Smooth muscle cell (in vitro differentiated cells): ENCODE results near the gene DPYD. TPM values are rescaled to one million over a fixed set of nuclear protein-coding genes. Genes with fewer than 3 reads are reported as not detected.

Experiments
- DNase-seq: peaks from one replicate; lab custom pipeline; 2025; ENCODE audit not compliant: unreplicated experiment; lab: John Stamatoyannopoulos, UW
- H2AFZ ChIP-seq: fragments of 200-600 bp; sonication (generic); 2 replicates; pipeline ENCODE4 v1.6.0; 2016; ENCODE audit warnings: antibody characterized with exemption, low read depth, mild to moderate bottlenecking
- H3F3A ChIP-seq: fragments of 200-600 bp; sonication (generic); 2 replicates; pipeline ENCODE4 v1.6.0; 2017; ENCODE audit warnings: antibody characterized with exemption, low read depth
- H3K27ac ChIP-seq: fragments of 200-600 bp; sonication (generic); 2 replicates; pipeline ENCODE4 v1.5.1; 2016; ENCODE audit warnings: low read depth, mild to moderate bottlenecking
- H3K27me3 ChIP-seq: fragments of 200-600 bp; sonication (generic); 2 replicates; pipeline ENCODE4 v1.6.1; 2016; ENCODE audit warnings: low read depth, mild to moderate bottlenecking
- H3K36me3 ChIP-seq: fragments of 200-600 bp; sonication (generic); 2 replicates; pipeline ENCODE4 v1.5.1; 2016; ENCODE audit warnings: low read depth
- H3K4me1 ChIP-seq: fragments of 200-600 bp; sonication (generic); 2 replicates; pipeline ENCODE4 v1.5.1; 2016; ENCODE audit warnings: low read depth
- H3K4me2 ChIP-seq: fragments of 200-600 bp; sonication (generic); 2 replicates; pipeline ENCODE4 v1.6.0; 2016; ENCODE audit warnings: mild to moderate bottlenecking
- H3K4me3 ChIP-seq: fragments of 200-600 bp; sonication (generic); 2 replicates; pipeline ENCODE4 v1.5.1; 2016; ENCODE audit warnings: mild to moderate bottlenecking
- H3K79me2 ChIP-seq: fragments of 200-600 bp; sonication (generic); 2 replicates; pipeline ENCODE4 v1.6.0; 2016; ENCODE audit warnings: low read depth, mild to moderate bottlenecking
- H3K9ac ChIP-seq: fragments of 200-600 bp; sonication (generic); 2 replicates; pipeline ENCODE4 v1.6.0; 2016; ENCODE audit warnings: low read depth
- H3K9me3 ChIP-seq: fragments of 200-600 bp; sonication (generic); replicated peaks from 2 replicates; pipeline ENCODE4 v1.5.1; 2016; ENCODE audit warnings: low read depth
- H4K20me1 ChIP-seq: fragments of 200-600 bp; sonication (generic); 2 replicates; pipeline ENCODE4 v1.6.0; 2016; ENCODE audit warnings: low read depth
- WGBS: methylation state at CpG from one replicate; pipeline ENCODE4 v1.1.7; 2016; ENCODE audit warnings: low lambda C conversion rate; 5-methylcytosine and 5-hydroxymethylcytosine counted together
- polyA plus RNA-seq: library from polyadenylated mRNA; unstranded; fragments of >200 nt; fragmentation: Nextera tagmentation; extraction: Ambion mirVana; gene quantifications from 2 replicates; pipeline ENCODE4 v1.2.1, GENCODE V29; 2016
- total RNA-seq: library from RNA; depleted of rRNA; stranded (reverse); fragments of >200 nt; gene quantifications from 2 replicates; pipeline ENCODE4 v1.2.3, GENCODE V29; 2014
- TF ChIP-seq, protein P1 (sequence below): fragments of 200-600 bp; sonication (generic); IDR thresholded peaks from 2 replicates; pipeline ENCODE4 v1.5.1; 2017; ENCODE audit warnings: borderline replicate concordance, mild to moderate bottlenecking, antibody characterized with exemption; ENCODE audit not compliant: insufficient read depth, poor library complexity, severe bottlenecking

DPYD gene
- total and polyA plus RNA-seq, 2 experiments from 2014 or later = 1.8 to 2.0 TPM

GRCh38 chr1:97943354-97943753 is 22.5 kb upstream of the DPYD start:
- no peak for DNase-seq
- Histone ChIP-seq H4K20me1 (no peaks in the 10 kb centered on the region), H3K4me3 (no peak overlapping the region), H3K79me2 (no peaks in the 10 kb centered on the region), H3K27ac (no peak overlapping the region), H3K4me2 (no peak overlapping the region), H3K4me1 (no peaks in the 10 kb centered on the region), H3K27me3 (no peaks in the 10 kb centered on the region), H3K9ac (no peak overlapping the region), H2AFZ (no peak overlapping the region), H3F3A (peaks cover under 1% of the 10 kb centered on the region), H3K9me3 (no peaks in the 10 kb centered on the region), H3K36me3 (no peaks in the 10 kb centered on the region)
- 61% methylated on average over 4 of the region's 4 CpGs for WGBS
- TF ChIP-seq, protein P1, sequence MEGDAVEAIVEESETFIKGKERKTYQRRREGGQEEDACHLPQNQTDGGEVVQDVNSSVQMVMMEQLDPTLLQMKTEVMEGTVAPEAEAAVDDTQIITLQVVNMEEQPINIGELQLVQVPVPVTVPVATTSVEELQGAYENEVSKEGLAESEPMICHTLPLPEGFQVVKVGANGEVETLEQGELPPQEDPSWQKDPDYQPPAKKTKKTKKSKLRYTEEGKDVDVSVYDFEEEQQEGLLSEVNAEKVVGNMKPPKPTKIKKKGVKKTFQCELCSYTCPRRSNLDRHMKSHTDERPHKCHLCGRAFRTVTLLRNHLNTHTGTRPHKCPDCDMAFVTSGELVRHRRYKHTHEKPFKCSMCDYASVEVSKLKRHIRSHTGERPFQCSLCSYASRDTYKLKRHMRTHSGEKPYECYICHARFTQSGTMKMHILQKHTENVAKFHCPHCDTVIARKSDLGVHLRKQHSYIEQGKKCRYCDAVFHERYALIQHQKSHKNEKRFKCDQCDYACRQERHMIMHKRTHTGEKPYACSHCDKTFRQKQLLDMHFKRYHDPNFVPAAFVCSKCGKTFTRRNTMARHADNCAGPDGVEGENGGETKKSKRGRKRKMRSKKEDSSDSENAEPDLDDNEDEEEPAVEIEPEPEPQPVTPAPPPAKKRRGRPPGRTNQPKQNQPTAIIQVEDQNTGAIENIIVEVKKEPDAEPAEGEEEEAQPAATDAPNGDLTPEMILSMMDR = no peak

GRCh38 chr1:97942161-97943123 is 21.6 kb upstream of the DPYD start:
- Histone ChIP-seq H3K27ac (no peak overlapping the region), H3K79me2 (no peaks in the 10 kb centered on the region), H4K20me1 (no peaks in the 10 kb centered on the region), H2AFZ (no peak overlapping the region), H3K36me3 (no peaks in the 10 kb centered on the region), H3K4me2 (no peak overlapping the region), H3K27me3 (no peaks in the 10 kb centered on the region), H3K4me1 (no peaks in the 10 kb centered on the region), H3F3A (peaks cover 3% of the 10 kb centered on the region), H3K4me3 (no peak overlapping the region), H3K9me3 (no peaks in the 10 kb centered on the region), H3K9ac (no peak overlapping the region)
- DNase-seq = no peak
- 76% methylated on average over 2 of the region's 2 CpGs for WGBS
- TF ChIP-seq, protein P1 = no peak

GRCh38 chr1:97938285-97938642 is 17.4 kb upstream of the DPYD start:
- whole genome bisulfite sequencing = 79% methylated on average over 3 of the region's 3 CpGs
- no peak for DNase-seq
- no peak overlapping the region for H3K4me3 ChIP-seq
- no peak overlapping the region for H2AFZ ChIP-seq
- no peaks in the 10 kb centered on the region for H3K4me1 ChIP-seq
- TF ChIP-seq, protein P1 = no peak
- H3K27me3 ChIP-seq = no peaks in the 10 kb centered on the region
- H3K36me3 ChIP-seq = no peaks in the 10 kb centered on the region
- no peaks in the 10 kb centered on the region for H3K9me3 ChIP-seq
- H3F3A ChIP-seq = peaks cover 3% of the 10 kb centered on the region
- no peaks in the 10 kb centered on the region for H3K79me2 ChIP-seq
- no peak overlapping the region for H3K9ac ChIP-seq
- no peaks in the 10 kb centered on the region for H4K20me1 ChIP-seq
- peak overlapping the region; percentile 59 for H3K27ac ChIP-seq
- H3K4me2 ChIP-seq = no peak overlapping the region
